ENCODE data around the gene RAB4A. TPM values are rescaled to one million over a fixed set of nuclear protein-coding genes. Genes with fewer than 3 reads are reported as not detected.

Gene RAB4A
- total RNA-seq, 1 experiment from 2014 or later, result 66.7 TPM

GRCh38 chr1:229334269-229334668 is 63.4 kb downstream of the RAB4A start:
- Histone ChIP-seq H2BK5ac (ENCODE audit: insufficient read length, low read length) (no peak overlapping the region), H2BK12ac (ENCODE audit: insufficient read length, low read depth, low read length) (no peak overlapping the region), H3K23me2 (ENCODE audit: insufficient read length, low read depth, low read length, poor library complexity, severe bottlenecking) (no peaks in the 10 kb centered on the region), H3K23ac (ENCODE audit: insufficient read length, low read depth, low read length) (no peak overlapping the region), H4K20me1 (ENCODE audit: control insufficient read depth, insufficient read depth, insufficient read length) (no peaks in the 10 kb centered on the region), H4K8ac (replicated peaks; ENCODE audit: insufficient read length, low read depth, low read length) (no peak overlapping the region), H3K27me3 (ENCODE audit: insufficient read depth, low read length) (no peaks in the 10 kb centered on the region), H2BK120ac (ENCODE audit: low read depth, low read length, poor library complexity, severe bottlenecking) (no peak overlapping the region), H2AFZ (ENCODE audit: low read length) (no peak overlapping the region), H3K79me1 (ENCODE audit: insufficient read depth, low read depth, low read length, poor library complexity, severe bottlenecking) (peaks cover 10% of the 10 kb centered on the region), H3K4ac (ENCODE audit: low read depth, low read length) (no peak overlapping the region), H3K79me2 (ENCODE audit: insufficient read depth, low read length) (peaks cover 18% of the 10 kb centered on the region; the same call in 1 of the 2 replicates), H3K4me2 (ENCODE audit: insufficient read depth, insufficient read length, low read length) (no peak overlapping the region), H3K56ac (ENCODE audit: insufficient read length, low read depth, low read length) (no peak overlapping the region), H4K91ac (ENCODE audit: insufficient read length, low read depth, low read length) (no peak overlapping the region), H3T11ph (ENCODE audit: low read length) (no peak overlapping the region), H3K14ac (ENCODE audit: insufficient read depth, low read length) (no peak overlapping the region), H3K9ac (ENCODE audit: extremely low read depth, insufficient read length, low read length) (no peak overlapping the region), H2BK15ac (ENCODE audit: low read depth, low read length) (no peak overlapping the region), H3K4me1 (ENCODE audit: insufficient read depth, low read length) (no peaks in the 10 kb centered on the region; the same call in 1 of the 2 replicates), H2AK5ac (ENCODE audit: insufficient read length, low read length) (no peak overlapping the region), H3K27ac (ENCODE audit: insufficient read length, low read depth, low read length) (no peak overlapping the region), H2BK20ac (ENCODE audit: low read depth, low read length, poor library complexity, severe bottlenecking) (no peak overlapping the region), H3K18ac (ENCODE audit: insufficient read length, low read depth, low read length) (no peak overlapping the region), H3K9me3 (ENCODE audit: control insufficient read depth, low read depth, low read length) (no peaks in the 10 kb centered on the region), H4K5ac (ENCODE audit: insufficient read length, low read depth, low read length) (no peak overlapping the region)
- H3K27me3 Mint-ChIP-seq (ENCODE audit: low read depth), result no peaks in the 10 kb centered on the region
- peaks cover 7% of the 10 kb centered on the region in 2 experiments; a peak in 4 of 5 replicates for H3K9me3 Mint-ChIP-seq
- peaks cover 12 to 15% of the 10 kb centered on the region in 2 experiments for H3K4me1 Mint-ChIP-seq
- DNase-seq, result no peak
- whole genome bisulfite sequencing (ENCODE audit: extremely low coverage, insufficient read length, low lambda C conversion rate), result no CpG with 5 or more reads among the region's 2 CpGs
- H3K27ac Mint-ChIP-seq, result no peak overlapping the region
- TF ChIP-seq, protein P1, sequence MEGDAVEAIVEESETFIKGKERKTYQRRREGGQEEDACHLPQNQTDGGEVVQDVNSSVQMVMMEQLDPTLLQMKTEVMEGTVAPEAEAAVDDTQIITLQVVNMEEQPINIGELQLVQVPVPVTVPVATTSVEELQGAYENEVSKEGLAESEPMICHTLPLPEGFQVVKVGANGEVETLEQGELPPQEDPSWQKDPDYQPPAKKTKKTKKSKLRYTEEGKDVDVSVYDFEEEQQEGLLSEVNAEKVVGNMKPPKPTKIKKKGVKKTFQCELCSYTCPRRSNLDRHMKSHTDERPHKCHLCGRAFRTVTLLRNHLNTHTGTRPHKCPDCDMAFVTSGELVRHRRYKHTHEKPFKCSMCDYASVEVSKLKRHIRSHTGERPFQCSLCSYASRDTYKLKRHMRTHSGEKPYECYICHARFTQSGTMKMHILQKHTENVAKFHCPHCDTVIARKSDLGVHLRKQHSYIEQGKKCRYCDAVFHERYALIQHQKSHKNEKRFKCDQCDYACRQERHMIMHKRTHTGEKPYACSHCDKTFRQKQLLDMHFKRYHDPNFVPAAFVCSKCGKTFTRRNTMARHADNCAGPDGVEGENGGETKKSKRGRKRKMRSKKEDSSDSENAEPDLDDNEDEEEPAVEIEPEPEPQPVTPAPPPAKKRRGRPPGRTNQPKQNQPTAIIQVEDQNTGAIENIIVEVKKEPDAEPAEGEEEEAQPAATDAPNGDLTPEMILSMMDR (conservative IDR thresholded peaks at IDR 0.05), result no peak
- H3K36me3 Mint-ChIP-seq (ENCODE audit: insufficient read depth in 1 of 3, low read depth in 3 of 3), result peaks cover 9 to 18% (median 12%) of the 10 kb centered on the region in 3 experiments
- H3K4me3 Mint-ChIP-seq, result no peak overlapping the region
